Measurements from ENCODE around the gene UBAC2. TPM values are rescaled to one million over a fixed set of nuclear protein-coding genes. Genes with fewer than 3 reads are reported as not detected.
"Not testable (repeated sequence)": the region's sequence is repeated elsewhere in the genome, so short reads cannot be mapped to it uniquely, and the experiment has no call there.

The UBAC2 gene
- total RNA-seq, 2 donors from 2014 or later, result 76.7 to 80.3 TPM

DNA sequence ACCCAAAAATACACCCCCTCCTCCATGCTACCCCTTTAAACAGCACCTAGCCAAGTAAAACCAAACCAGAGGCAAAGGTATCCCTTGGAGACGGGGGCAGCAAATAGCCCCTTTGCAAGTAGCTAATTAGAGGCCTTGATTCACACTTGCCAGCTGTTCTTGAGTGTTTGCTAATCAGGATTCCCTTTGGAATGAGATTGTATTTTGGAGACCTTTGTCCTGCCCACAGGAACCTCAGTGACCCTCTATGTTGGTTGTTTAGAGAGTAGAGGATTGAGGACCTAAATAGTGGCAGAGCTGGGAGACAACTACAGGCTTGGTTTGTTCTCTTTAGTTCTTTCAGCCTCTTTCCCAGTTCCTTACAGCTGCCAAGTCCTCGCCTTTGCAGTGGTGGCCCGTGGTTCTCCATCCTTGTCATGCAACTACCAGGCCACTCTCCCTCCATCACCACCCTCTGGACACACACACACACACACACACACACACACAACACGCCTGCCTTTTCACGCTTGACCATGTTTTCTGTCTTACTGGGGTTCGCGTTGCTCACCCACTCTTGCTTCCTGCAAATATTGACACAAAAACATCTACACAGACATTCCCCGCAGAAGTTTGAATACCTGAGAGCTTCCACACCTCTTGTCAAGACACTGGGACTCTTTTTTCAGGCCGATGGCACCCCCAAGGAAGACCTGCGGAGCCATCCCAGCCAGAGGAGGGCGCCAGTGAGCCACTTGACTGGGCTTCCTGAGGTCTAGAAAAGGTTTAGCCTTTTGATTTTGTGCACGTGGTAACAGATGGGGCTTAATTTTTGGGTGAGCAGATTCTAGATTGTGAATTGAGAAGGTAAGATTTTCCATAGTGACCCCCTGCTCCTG lies 186.5 kb downstream of the UBAC2 start:
- peaks cover 2 to 13% of the 10 kb centered on the region in 2 donors for H3K36me3 Mint-ChIP-seq (ENCODE audit: insufficient read depth in 2 of 2)
- no peaks in the 10 kb centered on the region for H3K27me3 Mint-ChIP-seq (ENCODE audit: low read depth)
- H3K9me3 Mint-ChIP-seq, result no peaks in the 10 kb centered on the region
- H3K4me1 Mint-ChIP-seq (ENCODE audit: low read depth), result peaks cover 65% of the 10 kb centered on the region
- DNase-seq (peak; percentile 86 to 93), ATAC-seq (replicated peaks in 1 of 2) (peak; percentile 22 to 55)
- H3K4me3 Mint-ChIP-seq, result peak overlapping the region; percentile 29 to 56
- H3K27ac Mint-ChIP-seq, result peak overlapping the region; percentile 86

DNA sequence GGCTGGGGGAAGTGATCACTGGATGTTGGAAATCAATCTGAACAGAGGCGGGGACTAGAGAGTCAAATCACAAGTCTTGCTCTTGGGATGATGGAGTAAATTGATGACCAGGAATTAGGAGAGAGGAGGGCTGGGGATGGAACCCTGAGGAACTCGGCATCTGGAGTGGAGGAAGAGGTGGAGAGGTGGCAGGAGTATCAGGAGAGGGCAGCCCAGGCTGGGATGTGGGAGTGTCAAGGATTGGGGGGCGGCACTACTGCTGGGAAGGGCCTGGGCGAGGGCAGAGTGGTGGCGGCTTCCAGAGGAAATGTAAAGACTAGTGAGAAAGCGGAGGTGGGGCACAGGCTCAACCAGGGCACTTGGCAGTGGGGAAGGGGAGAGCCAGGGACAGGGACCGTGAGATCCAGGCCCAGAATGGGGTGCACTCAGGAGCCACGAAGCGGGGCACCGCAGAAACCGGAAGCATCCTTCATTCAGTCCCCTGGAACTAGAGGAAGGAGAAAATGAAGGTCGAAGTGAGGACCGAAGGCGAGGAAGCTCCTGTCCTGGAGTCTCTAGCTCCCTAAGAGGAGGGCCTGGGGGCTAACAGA lies 187.8 kb downstream of the UBAC2 start:
- Mint-ChIP-seq H3K9me3 (no peaks in the 10 kb centered on the region), H3K27me3 (ENCODE audit: low read depth) (no peaks in the 10 kb centered on the region), H3K36me3 (ENCODE audit: insufficient read depth in 2 of 2) (peaks cover 2 to 13% of the 10 kb centered on the region in 2 donors), H3K4me3 (no peak overlapping the region), H3K27ac (peak overlapping the region; percentile 79), H3K4me1 (ENCODE audit: low read depth) (peaks cover 59% of the 10 kb centered on the region)
- DNase-seq, result no peak
- no peak for ATAC-seq (replicated peaks in 1 of 2)

DNA sequence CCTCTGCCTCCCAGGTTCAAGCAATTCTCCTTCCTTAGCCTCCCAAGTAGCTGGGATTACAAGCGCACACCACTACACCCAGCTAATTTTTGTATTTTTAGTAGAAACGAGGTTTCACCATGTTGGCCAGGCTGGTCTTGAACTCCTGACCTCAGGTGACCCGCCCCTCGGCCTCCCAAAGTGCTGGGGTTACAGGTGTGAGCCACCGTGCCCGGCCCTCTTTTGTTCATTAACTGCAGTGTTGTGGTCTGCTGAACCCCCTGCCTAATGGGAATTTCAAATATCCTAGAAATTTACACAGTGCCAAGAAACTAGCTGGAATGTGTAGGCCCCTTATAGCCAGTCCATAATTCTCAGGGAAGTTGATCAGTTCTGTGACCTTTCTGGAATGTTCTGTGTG lies 188.4 kb downstream of the UBAC2 start:
- not testable (repeated sequence) for DNase-seq; H3K9me3 Mint-ChIP-seq; H3K4me3 Mint-ChIP-seq; ATAC-seq (replicated peaks in 1 of 2); H3K27me3 Mint-ChIP-seq (ENCODE audit: low read depth)
- H3K27ac Mint-ChIP-seq, result peak overlapping the region; percentile 22
- peaks cover 7 to 15% of the 10 kb centered on the region in 2 donors for H3K36me3 Mint-ChIP-seq (ENCODE audit: insufficient read depth in 2 of 2)
- H3K4me1 Mint-ChIP-seq (ENCODE audit: low read depth), result peaks cover 59% of the 10 kb centered on the region

DNA sequence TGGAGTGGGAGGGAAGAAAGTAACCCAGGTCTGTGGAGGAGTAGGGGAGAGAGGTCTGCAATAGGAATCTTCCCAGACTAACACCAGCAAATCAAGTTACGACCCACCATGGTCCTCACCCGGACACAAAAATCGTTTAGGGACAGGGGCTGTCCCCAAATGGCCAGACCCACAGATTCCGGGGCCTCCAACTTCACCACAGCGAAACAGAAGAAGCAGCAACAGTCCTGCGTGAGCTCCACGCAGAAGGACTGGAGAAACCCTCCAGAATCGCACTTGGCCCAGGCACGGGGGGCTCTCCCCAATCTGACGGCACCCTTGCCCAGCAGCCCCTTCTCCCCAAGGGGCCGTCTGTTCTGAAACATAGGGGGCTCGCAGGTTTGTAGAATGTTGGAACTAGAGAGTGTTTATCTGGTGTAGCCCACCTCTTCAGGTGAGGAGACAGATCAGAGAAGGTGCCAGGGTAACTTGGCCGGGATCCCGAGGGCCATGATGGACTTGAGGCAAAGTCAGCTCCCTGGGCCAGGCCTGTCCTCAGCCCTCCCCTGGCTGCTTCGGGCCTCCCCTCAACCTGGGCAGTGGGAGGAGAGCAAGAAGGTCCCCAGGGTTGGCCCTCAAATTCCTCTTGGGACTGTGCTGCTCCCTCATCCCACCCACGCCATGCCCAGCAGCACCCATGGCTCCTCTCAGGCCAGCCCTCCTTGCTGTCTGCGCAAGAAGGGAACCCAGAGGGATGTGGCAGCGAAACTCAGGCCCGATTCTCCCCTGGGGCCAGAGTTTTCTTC lies 189.1 kb downstream of the UBAC2 start:
- ATAC-seq (replicated peaks in 1 of 2) (no peak), DNase-seq (no peak)
- Mint-ChIP-seq H3K27ac (no peak overlapping the region), H3K4me1 (ENCODE audit: low read depth) (peaks cover 59% of the 10 kb centered on the region), H3K4me3 (no peak overlapping the region), H3K27me3 (ENCODE audit: low read depth) (no peaks in the 10 kb centered on the region), H3K36me3 (ENCODE audit: insufficient read depth in 2 of 2) (peaks cover 7 to 15% of the 10 kb centered on the region in 2 donors), H3K9me3 (no peaks in the 10 kb centered on the region)

DNA sequence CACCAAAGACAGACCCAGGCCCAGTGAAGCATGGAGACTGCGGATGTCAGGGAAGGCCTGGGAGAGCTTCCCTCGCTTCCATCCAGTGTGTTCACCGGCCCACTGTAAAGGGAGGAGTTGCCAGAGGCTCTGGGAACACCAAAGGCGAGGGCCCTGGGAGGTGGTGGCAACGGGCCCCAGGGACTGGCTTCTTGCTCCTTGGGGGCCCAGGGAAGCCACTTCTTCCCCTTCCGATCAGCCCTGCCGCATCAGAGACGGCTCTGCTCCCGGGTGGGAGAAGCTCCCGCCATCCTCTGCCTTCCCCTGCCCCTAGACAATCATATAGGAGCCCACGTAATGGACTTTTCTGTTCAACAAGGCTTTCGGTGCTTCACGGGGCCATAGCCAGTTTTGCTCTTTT lies 189.9 kb downstream of the UBAC2 start:
- H3K27me3 Mint-ChIP-seq (ENCODE audit: low read depth), result no peaks in the 10 kb centered on the region
- no peaks in the 10 kb centered on the region for H3K9me3 Mint-ChIP-seq
- ATAC-seq (replicated peaks in 1 of 2), result no peak
- no peak overlapping the region for H3K27ac Mint-ChIP-seq
- H3K36me3 Mint-ChIP-seq (ENCODE audit: insufficient read depth in 2 of 2), result peaks cover 7 to 15% of the 10 kb centered on the region in 2 donors
- DNase-seq, result no peak
- peaks cover 59% of the 10 kb centered on the region for H3K4me1 Mint-ChIP-seq (ENCODE audit: low read depth)
- H3K4me3 Mint-ChIP-seq, result no peak overlapping the region

DNA sequence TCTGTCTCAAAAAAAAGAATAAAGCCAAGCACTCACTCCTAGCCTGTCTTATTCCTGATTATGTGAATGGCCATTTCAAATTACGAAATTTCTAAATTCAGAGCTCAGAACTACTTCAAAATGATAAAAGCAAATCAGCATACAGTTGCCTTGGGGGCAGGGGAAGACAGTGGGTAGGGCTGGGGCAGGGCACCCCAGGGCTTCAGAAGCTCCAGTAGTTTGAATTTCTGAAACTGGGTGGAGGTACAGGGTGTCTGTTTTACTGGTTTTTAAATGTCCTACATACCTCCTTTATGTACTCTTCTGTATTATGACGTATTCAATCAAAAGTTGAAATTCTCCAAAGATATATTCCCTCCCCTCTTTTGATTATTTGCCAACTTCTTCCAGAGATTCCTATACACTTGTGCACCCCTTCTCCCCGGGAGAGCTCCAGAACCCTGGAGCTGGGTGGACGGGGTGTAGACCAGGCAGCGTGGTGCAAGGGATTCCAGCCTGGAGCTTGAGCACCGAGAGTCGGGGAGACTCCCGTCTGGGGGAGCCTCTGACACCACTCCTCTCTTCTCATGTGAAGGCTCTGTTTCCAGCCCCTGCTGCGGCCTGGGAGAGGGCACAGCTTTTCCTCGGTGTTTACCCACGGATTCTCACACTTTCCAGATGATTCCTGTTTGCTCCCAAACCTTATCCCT lies 191.3 kb downstream of the UBAC2 start:
- peaks cover 5 to 14% of the 10 kb centered on the region in 2 donors for H3K36me3 Mint-ChIP-seq (ENCODE audit: insufficient read depth in 2 of 2)
- no peak overlapping the region for H3K4me3 Mint-ChIP-seq
- H3K27ac Mint-ChIP-seq, result no peak overlapping the region
- no peaks in the 10 kb centered on the region for H3K9me3 Mint-ChIP-seq
- H3K27me3 Mint-ChIP-seq (ENCODE audit: low read depth), result no peaks in the 10 kb centered on the region
- H3K4me1 Mint-ChIP-seq (ENCODE audit: low read depth), result peaks cover 58% of the 10 kb centered on the region
- ATAC-seq (replicated peaks in 1 of 2) (no peak), DNase-seq (no peak)

DNA sequence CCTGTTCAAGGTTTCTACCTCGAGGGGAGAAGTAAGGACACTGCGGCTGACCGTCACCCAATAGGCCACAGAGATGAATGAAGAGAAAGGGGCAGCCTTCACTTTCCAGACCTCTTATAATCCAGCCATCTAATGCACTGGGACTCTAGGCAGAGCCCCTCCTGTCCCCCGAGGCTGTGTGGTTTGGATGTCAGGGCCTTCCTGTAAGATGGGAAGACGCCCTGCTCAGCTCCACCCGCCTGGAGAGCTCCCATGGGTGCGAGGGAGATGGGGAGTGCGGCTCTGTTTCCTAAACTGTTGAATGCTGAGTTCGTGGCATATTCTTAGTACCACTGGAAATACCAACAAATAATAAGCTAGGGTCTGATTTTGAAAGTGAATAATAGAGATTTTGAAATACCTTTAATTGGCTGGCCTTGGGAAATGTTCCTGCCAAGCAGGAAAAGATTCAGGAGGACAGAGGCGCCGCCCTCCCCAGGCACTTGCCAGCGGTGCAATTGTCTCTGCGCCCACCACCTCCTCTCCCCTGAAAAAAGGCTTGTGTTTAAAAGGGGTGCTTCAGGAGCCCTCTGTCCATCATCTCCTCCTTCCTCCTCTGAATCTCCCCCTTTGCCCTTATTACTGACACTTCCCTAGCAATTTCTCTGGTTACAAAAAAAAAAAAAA lies 191.9 kb downstream of the UBAC2 start:
- H3K9me3 Mint-ChIP-seq, result no peaks in the 10 kb centered on the region
- peaks cover 58% of the 10 kb centered on the region for H3K4me1 Mint-ChIP-seq (ENCODE audit: low read depth)
- ATAC-seq (replicated peaks in 1 of 2) (no peak), DNase-seq (no peak)
- no peak overlapping the region for H3K4me3 Mint-ChIP-seq
- no peaks in the 10 kb centered on the region for H3K27me3 Mint-ChIP-seq (ENCODE audit: low read depth)
- H3K36me3 Mint-ChIP-seq (ENCODE audit: insufficient read depth in 2 of 2), result peaks cover 5 to 9% of the 10 kb centered on the region in 2 donors
- no peak overlapping the region for H3K27ac Mint-ChIP-seq

DNA sequence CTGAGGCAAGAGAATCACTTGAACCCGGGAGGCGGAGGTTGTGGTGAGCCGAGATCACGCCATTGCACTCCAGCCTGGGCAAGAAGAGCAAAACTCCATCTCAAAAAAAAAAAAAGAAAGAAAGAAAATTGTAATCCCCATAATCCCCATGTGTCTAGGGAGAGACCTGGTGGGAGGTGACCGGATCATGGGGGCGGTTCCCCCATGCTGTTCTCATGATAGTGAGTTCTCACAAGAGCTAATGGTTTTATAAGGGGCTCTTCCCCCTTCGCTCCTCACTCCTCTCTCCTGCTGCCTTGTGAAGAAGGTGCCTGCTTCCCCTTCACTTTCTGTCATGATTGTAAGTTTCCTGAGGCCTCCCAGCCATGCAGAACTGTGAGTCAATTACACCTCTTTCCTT lies 192.7 kb downstream of the UBAC2 start:
- not testable (repeated sequence) for DNase-seq; H3K27me3 Mint-ChIP-seq (ENCODE audit: low read depth); H3K36me3 Mint-ChIP-seq (ENCODE audit: insufficient read depth in 2 of 2); H3K27ac Mint-ChIP-seq; H3K4me3 Mint-ChIP-seq; H3K9me3 Mint-ChIP-seq; ATAC-seq (replicated peaks in 1 of 2)
- peaks cover 52% of the 10 kb centered on the region for H3K4me1 Mint-ChIP-seq (ENCODE audit: low read depth)

DNA sequence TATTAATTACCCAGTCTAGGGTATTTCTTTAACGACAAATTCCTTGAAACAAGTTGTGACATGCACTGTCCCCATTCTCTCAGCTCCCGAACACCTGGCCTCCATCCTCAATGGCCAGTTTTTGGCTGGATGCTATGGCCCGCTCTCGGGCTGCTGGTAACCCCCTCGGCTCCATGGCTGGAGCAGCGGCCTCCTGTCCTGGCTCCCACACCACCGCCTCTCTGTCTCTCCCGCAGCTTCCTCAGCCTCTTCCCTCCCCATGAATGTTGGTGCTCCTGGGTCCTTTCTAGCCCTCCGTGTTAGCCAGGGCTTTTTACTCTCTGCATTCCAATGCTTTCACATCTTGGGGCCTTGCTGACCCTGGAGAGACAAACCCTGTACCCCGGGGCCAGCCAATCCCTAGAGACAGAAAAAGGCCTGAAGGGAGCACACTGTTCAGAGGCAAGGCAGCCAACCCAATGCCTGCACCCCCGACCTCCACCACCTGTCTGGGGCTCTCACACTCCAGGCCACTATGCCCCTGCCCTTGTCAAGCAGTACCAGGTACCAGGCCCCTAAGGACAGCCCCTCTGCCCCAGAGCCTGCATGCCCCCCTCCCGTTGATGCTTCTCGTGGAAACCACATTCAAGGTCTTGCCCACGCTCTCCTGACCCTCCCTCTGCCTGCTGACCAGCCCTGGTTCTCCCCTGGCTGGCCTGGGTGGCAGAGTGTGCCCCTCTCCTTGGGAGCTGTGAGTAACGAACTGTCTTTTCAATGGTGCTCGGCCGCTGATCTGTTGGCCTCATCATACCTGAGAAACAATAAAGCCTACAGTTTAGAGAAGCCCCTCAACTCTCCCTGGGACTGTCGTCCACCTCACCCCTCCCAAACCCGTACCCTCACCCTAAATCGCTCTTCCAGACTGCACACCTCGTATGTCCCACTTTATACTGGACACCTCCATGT lies 193.4 kb downstream of the UBAC2 start:
- H3K4me1 Mint-ChIP-seq (ENCODE audit: low read depth), result peaks cover 56% of the 10 kb centered on the region
- H3K4me3 Mint-ChIP-seq, result no peak overlapping the region
- no peaks in the 10 kb centered on the region for H3K9me3 Mint-ChIP-seq
- no peaks in the 10 kb centered on the region for H3K27me3 Mint-ChIP-seq (ENCODE audit: low read depth)
- DNase-seq (no peak), ATAC-seq (replicated peaks in 1 of 2) (no peak)
- H3K36me3 Mint-ChIP-seq (ENCODE audit: insufficient read depth in 2 of 2), result peaks cover 4 to 5% of the 10 kb centered on the region in 2 donors
- H3K27ac Mint-ChIP-seq, result no peak overlapping the region

DNA sequence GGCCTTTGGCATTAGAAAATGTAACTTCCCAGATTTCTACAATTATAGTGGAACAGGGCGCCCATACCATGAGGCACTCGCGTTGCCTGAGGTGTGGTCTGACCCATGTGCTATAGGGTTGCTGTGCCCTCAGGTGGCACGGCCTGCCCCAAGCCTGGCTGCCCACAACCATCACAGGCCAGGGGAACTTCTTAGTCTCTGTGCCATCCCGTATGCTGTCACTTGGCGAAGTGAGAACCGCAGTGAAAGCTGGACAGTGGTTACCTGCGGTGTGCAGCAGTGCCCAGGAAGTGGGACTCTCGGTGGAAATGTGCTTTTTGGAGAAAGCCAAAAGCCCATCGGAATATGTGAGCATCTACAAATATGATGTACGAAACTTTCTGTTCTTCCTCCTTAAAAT lies 194.8 kb downstream of the UBAC2 start:
- H3K4me1 Mint-ChIP-seq (ENCODE audit: low read depth), result peaks cover 69% of the 10 kb centered on the region
- H3K36me3 Mint-ChIP-seq (ENCODE audit: insufficient read depth in 2 of 2), result peaks cover 10 to 12% of the 10 kb centered on the region in 2 donors
- H3K4me3 Mint-ChIP-seq, result no peak overlapping the region
- H3K27ac Mint-ChIP-seq, result no peak overlapping the region
- no peaks in the 10 kb centered on the region for H3K27me3 Mint-ChIP-seq (ENCODE audit: low read depth)
- no peaks in the 10 kb centered on the region for H3K9me3 Mint-ChIP-seq
- DNase-seq, result no peak
- ATAC-seq (replicated peaks in 1 of 2), result no peak

DNA sequence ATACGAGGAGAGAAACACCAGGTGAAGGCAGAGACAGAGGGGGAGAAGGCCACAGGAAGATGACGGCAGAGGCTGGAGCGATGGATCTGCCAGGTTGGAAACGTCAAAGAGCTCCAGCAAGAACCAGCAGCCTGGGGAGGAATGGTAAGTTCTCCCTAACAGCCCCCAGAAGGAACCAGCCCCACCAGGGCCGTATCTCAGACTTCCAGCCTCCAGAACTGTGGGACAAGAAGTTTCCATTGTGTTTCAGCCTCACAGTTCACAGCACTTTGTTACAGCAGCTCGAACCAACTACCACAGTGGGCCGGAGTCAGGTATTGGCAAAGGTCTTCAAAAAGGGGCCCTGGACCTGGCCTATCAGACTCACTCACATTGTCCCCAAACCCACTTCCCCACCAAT lies 195.8 kb downstream of the UBAC2 start:
- no peak for DNase-seq
- no peak overlapping the region for H3K27ac Mint-ChIP-seq
- peaks cover 10 to 12% of the 10 kb centered on the region in 2 donors for H3K36me3 Mint-ChIP-seq (ENCODE audit: insufficient read depth in 2 of 2)
- no peaks in the 10 kb centered on the region for H3K27me3 Mint-ChIP-seq (ENCODE audit: low read depth)
- no peaks in the 10 kb centered on the region for H3K9me3 Mint-ChIP-seq
- H3K4me1 Mint-ChIP-seq (ENCODE audit: low read depth), result peaks cover 75% of the 10 kb centered on the region
- no peak for ATAC-seq (replicated peaks in 1 of 2)
- H3K4me3 Mint-ChIP-seq, result no peak overlapping the region
